Tibial nerve (tissue), 4 donors: ENCODE measurements around the gene ZNF260.

Experiments
- CTCF ChIP-seq, 5 experiments: fragments of 200-600 bp in 3 of 5; fragments of 450-650 bp in 2 of 5; sonication (generic) in 3 of 5; IDR thresholded peaks; one replicate each; pipeline ENCODE4 v1.5.1; 2016 to 2019; ENCODE audit warnings: antibody characterized with exemption in 5 of 5, mild to moderate bottlenecking in 3 of 5, moderate library complexity in 2 of 5
- EP300 ChIP-seq, 2 donors: sonication (generic); formaldehyde crosslinking; IDR thresholded peaks; one replicate each; pipeline ENCODE4 v1.6.1; 2017; ENCODE audit warnings: antibody characterized with exemption in 2 of 2, mild to moderate bottlenecking in 1 of 2
- POLR2A ChIP-seq, 2 donors: fragments of 450-650 bp; IDR thresholded peaks; one replicate each; pipeline ENCODE4 v1.6.1; 2017; ENCODE audit warnings: antibody characterized with exemption in 2 of 2, mild to moderate bottlenecking in 2 of 2, moderate library complexity in 2 of 2

GRCh38 chr19:36564391-36564790, 36.3 kb upstream of the ZNF260 start:
- TF ChIP-seq CTCF (IDR thresholded peaks at IDR 0.05) (no peak), POLR2A (IDR thresholded peaks at IDR 0.05) (no peak), EP300 (IDR thresholded peaks at IDR 0.05) (no peak)
